GM12801 (cell line): ENCODE measurements around the gene C1orf105.

ENCODE experiments used
- CTCF ChIP-seq: IDR thresholded peaks from one replicate; pipeline ENCODE4 v1.5.1; 2011; ENCODE audit warnings: control low read depth; ENCODE audit not compliant: insufficient read length; ENCODE audit errors: extremely low read depth

The C1orf105 gene

DNA sequence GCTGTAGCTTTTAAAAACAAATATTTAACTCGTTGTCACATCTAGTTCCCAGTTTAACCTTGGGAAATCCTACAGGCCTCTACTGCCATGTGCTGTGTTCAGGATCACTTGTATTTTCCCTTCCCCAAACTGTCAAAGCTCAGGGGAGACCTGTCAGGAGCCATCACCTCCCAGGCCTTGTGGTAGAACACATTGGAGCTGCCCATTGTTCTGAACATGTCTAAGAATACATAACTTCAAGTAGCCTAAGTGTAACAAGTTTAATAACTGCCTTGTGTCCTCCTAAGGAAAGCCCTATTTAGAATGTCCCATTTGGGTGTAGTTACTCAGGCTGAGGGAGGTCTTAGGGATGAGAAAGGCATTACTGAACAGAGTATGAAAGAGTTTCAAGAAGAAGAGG, 52.0 kb downstream of the C1orf105 start:
- TF ChIP-seq CTCF, result no peak

GRCh38 chr1:172473302-172473701, 52.8 kb downstream of the C1orf105 start:
- TF ChIP-seq CTCF, result no peak

GRCh38 chr1:172473842-172474241, 53.4 kb downstream of the C1orf105 start:
- TF ChIP-seq CTCF, result no peak

DNA sequence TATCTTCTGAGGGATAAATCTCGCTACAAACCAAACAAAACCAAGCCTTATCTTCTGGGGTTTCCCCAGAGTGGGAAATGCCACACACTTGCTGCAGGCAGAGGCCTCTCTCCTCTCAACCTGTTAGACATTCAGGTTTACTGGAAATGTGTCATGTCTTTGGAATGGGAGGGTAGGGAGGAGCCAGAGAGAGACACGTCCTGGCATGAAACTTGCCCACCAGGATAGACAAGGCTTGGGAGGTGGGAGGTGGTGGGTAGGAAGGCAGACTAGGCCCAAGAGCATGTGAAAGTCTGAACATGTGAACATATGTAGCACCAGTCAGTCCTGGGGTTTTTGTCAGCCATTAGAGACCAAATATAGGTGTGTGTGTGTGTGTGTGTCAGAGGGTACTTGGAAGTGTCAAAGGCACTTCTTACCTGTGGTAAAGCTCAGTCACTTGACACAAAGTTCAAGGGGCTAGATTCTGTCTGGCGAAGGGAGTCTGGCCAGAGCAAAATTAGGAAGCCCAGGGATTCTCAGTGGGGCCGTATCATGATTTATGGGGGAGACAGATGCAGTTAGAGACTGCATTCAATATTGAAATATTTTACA, 55.8 kb downstream of the C1orf105 start:
- no peak for TF ChIP-seq CTCF

DNA sequence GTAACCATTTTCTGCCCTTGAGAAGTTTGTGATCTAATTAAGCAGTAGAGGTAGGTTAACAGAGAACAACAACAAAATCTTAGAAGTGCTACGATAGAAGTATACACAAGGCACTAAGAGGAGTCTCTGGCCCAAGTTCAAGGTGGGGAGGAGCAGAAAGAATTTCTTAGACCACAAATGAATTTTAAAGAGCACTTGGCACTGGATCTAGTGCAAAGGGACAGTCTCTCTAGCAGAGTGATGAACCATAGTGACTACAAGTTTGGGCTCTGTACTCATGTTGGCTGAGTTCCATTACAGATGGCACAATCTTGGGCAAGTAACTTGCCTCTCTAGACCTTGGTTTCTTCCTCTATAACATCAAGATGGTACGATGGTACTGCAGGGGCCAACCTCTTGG, 56.7 kb downstream of the C1orf105 start:
- no peak for TF ChIP-seq CTCF

GRCh38 chr1:172477741-172478140, 57.3 kb downstream of the C1orf105 start:
- TF ChIP-seq CTCF, result no peak

GRCh38 chr1:172478485-172478884, 58.0 kb downstream of the C1orf105 start:
- TF ChIP-seq CTCF, result no peak
